Fibroblast of mammary gland (primary cell): ENCODE results near the gene ADAM10.

Source experiments
- DNase-seq: peaks from one replicate; pipeline ENCODE4 v3.0.0-alpha.2; 2010; ENCODE audit warnings: low read depth
- H3K4me3 ChIP-seq: 2 replicates; pipeline ENCODE4 v1.5.1; 2011; ENCODE audit warnings: low read depth, mild to moderate bottlenecking, low read length, moderate library complexity; ENCODE audit not compliant: control insufficient read depth
- TF ChIP-seq, protein P1 (sequence below): conservative IDR thresholded peaks from 2 replicates; pipeline ENCODE4 v1.5.1; 2011; ENCODE audit warnings: low read depth, low read length, inconsistent platforms; ENCODE audit not compliant: control insufficient read depth, insufficient read depth

The ADAM10 gene

DNA sequence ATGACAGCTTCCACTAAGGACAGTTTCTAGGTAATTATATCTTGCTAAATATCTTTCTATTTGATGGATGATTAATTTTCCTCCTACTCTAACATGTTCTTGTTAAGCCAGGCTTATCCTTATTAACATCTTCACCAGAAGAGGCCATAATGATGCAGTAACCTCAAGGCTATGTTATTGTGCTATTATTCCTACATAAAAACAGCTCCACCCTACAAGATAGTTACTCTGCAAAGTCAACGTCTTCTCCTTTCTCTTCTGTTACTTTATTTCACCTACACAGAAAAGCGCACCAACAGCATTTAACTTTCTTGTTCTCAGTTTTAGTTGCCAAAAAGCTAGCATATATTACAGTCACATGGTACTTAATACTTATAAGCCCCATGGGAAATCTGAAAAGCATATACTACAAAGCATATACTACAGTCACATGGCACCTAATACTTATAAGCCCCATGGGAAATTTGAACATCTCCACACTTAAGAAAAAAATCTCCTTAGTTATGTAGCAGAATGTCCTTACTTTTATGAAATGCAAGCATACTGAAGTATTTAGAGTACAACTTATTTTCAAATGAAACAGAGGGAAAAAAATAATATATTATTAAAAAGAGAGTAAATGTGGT lies 13.4 kb downstream of the ADAM10 start:
- no peak overlapping the region for H3K4me3 ChIP-seq
- DNase-seq = no peak
- TF ChIP-seq, protein P1, sequence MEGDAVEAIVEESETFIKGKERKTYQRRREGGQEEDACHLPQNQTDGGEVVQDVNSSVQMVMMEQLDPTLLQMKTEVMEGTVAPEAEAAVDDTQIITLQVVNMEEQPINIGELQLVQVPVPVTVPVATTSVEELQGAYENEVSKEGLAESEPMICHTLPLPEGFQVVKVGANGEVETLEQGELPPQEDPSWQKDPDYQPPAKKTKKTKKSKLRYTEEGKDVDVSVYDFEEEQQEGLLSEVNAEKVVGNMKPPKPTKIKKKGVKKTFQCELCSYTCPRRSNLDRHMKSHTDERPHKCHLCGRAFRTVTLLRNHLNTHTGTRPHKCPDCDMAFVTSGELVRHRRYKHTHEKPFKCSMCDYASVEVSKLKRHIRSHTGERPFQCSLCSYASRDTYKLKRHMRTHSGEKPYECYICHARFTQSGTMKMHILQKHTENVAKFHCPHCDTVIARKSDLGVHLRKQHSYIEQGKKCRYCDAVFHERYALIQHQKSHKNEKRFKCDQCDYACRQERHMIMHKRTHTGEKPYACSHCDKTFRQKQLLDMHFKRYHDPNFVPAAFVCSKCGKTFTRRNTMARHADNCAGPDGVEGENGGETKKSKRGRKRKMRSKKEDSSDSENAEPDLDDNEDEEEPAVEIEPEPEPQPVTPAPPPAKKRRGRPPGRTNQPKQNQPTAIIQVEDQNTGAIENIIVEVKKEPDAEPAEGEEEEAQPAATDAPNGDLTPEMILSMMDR = no peak

DNA sequence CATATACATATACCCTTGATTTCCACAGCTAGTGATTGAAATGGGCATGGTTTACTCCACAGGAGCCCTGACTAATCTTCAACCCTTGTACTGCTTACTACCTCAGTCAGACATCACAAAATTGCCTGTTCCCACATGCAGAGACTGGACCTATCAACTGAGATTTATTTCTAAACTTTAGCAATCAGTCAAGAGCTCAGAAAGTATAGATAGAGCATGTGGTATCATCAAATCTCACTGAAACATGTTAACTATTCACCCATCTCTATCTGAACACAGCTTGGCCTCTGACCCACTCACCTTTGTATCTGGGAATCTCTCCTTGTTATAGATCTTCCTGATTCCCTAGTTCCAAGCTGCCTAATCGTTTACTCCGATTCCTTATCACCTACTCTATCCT lies 14.6 kb downstream of the ADAM10 start:
- H3K4me3 ChIP-seq = no peak overlapping the region
- DNase-seq = peak; percentile 18
- TF ChIP-seq, protein P1 = no peak

DNA sequence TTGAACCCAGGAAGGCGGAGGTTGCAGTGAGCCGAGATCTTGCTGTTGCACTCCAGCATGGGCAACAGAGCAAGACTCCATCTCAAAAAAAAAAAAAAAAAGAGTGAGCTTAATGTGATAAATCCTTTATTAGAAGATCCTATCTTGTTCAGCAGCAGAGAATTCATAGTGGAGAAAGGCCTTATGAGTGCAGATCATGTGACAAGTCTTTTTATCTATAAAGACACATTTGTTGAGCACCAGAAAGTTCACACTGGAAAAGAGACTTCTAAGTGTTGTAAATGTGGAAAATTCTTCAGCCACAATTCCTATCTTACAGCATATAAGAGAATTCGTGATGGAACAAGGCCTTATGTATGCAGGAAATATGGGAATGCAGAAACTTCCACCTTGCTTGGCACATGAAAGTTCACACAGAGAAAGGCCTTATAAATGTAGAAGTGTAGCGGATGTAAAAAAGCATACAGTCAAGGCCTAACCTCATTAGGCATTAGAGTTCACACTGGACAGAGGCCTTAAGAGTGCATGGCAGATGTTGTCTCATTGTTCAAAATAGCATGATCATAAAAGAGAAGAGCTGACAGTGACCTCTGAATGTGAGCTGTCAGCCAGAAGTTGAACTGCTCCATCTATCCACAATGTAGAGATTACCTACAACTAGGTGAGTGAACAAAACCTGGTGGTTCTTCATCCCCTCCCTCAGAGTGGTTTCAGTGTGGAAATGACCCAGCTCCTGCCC lies 16.7 kb downstream of the ADAM10 start:
- no peak for DNase-seq
- TF ChIP-seq, protein P1 = no peak
- H3K4me3 ChIP-seq = no peak overlapping the region

- no peak overlapping the region for H3K4me3 ChIP-seq
- peak; percentile 78 for DNase-seq
These were observed 17.6 kb downstream of the ADAM10 start for GRCh38 chr15:58731756-58732535.

DNA sequence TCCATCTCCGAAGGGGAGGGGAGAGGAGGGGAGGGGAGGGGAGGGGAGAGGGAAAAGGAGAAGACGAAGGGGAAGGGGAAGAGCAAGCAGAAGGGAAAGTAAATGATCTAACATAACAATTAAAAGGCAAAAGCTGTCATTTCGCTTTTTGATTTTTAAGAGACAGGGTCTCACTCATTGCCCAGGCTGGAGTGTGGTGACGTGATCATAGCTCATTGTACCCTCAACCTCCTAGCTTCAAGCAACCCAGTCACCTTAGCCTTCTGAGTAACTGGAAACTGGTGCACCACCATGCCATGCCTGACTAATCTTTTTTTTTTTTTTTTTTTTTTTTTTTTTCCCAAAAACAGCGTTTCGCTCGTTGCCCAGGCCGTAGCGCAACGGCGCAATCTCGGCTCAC lies 22.6 kb downstream of the ADAM10 start:
- DNase-seq = no peak
- no peak overlapping the region for H3K4me3 ChIP-seq
- TF ChIP-seq, protein P1 = no peak

More at GRCh38 chr15:58731756-58732535, 17.6 kb downstream of the ADAM10 start:
- TF ChIP-seq, protein P1 = no peak

GRCh38 chr15:58724466-58724865 lies 25.0 kb downstream of the ADAM10 start:
- H3K4me3 ChIP-seq = no peak overlapping the region
- peak; percentile 23 for DNase-seq
- TF ChIP-seq, protein P1 = no peak
